ENCODE measurements around the gene CCDC188.

DNA sequence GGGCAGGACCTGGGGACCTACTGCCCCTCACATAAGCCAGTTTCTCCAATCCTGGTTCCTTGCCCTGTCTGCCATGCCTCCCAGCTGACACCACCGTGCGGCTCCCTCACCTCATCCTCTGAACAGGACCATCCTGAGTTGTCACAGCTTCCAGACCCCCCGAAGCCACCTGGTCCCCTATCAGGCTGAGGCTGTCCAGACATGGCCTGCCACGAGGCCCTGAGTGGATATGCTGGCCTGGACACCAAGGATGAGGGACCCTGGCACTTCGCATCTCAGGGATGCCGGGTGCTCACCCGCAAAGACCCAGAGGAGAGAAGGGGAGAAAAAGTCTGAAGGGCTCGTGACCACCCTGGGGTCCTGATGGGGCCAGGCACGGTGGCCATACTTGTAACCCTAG is 15.8 kb upstream of the CCDC188 start:
- TF ChIP-seq CTCF (IDR thresholded peaks at IDR 0.05): no peak
- no peak for TF ChIP-seq POLR2A (IDR thresholded peaks at IDR 0.05)

All from right lobe of liver (tissue), 4 donors.